Measurements from ENCODE around the gene IGIP.

Gene IGIP

DNA sequence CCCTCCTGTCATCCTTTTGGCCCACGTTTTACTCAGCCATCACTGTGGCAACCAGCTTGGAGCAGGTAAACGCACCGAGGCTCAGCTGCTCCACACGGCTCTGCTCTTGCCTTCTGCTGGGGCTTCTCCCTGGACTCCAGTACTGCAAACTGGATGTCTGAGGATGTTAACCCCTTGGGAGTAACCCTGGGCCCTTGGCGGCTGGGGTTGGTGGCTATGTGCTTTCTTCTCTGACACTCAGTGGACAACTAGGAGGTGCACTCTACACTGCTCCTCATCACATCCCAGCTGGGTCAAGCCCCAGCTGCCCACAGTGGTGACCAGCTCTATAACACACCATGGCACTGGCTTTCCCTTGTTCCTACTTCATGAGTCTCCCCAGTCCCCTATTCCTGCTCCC lies 37.0 kb downstream of the IGIP start:
- Histone ChIP-seq H3K4me2 (ENCODE audit: low read depth, low read length, poor library complexity, severe bottlenecking) (no peak overlapping the region), H3F3A (ENCODE audit: low read depth) (no peaks in the 10 kb centered on the region), H3K79me2 (ENCODE audit: insufficient read depth, low read length) (no peaks in the 10 kb centered on the region), H3K4me3 (ENCODE audit: low read length, poor library complexity, severe bottlenecking) (no peak overlapping the region), H4K20me1 (ENCODE audit: insufficient read depth, low read length, poor library complexity, severe bottlenecking) (no peaks in the 10 kb centered on the region), H3K9ac (ENCODE audit: low read depth, low read length, poor library complexity, severe bottlenecking) (no peak overlapping the region), H3K9me2 (replicated peaks; ENCODE audit: low read depth, low read length) (no peaks in the 10 kb centered on the region), H3K27me3 (ENCODE audit: insufficient read depth, low read length, poor library complexity, severe bottlenecking) (no peaks in the 10 kb centered on the region), H3K36me3 (ENCODE audit: insufficient read depth, low read length) (no peaks in the 10 kb centered on the region), H2AFZ (ENCODE audit: low read length) (no peak overlapping the region), H3K4me1 (ENCODE audit: insufficient read depth, low read length, poor library complexity, severe bottlenecking) (no peaks in the 10 kb centered on the region), H3K9me3 (ENCODE audit: insufficient read depth, low read depth, low read length) (no peaks in the 10 kb centered on the region)
- TF ChIP-seq EZH2phosphoT487 (IDR thresholded peaks at IDR 0.05; ENCODE audit: borderline replicate concordance) (no peak), CTCF (conservative IDR thresholded peaks at IDR 0.05; ENCODE audit: low read length) (no peak)

DNA sequence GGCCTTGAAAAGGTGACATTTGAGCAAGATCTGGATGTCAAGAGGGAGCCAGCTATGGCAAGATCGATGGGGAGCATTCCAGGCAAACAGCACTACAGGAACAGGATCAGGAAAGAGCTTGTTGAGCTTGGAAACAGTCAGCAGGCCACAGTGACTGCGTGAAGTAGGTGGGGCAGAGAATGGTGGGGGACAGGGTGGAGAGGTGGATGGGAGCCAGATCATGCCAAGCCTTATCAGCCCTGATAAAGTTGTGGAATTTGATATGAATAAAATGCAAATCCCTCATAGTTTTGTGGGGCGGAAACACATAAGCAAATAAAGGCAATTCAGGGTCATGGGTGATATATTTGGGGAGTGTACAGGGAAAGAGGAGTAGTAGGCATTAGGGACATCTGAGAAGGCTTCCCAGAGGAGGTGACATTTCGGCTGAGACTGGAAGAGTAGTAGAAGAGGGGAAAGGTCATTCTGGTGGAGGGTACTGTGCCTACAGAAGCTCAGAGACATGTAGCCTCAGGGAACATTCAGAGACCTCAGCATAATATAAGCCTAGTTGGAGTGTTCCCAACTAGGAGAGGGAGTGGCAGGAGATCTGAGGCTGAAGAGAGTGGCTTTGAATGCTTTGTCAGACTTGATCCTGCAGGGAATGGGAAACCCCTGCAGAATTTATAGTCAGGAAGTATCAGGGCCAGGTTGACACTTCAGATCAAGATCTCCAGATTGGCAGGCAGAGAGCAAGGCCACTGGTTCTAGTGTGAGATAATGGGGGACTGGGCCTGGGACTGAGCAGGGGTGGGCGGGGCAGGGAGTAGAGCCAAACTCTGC lies 39.6 kb downstream of the IGIP start:
- Histone ChIP-seq H4K20me1 (ENCODE audit: insufficient read depth, low read length, poor library complexity, severe bottlenecking) (no peaks in the 10 kb centered on the region), H3K36me3 (ENCODE audit: insufficient read depth, low read length) (no peaks in the 10 kb centered on the region), H3K9me3 (ENCODE audit: insufficient read depth, low read depth, low read length) (no peaks in the 10 kb centered on the region), H3K9me2 (replicated peaks; ENCODE audit: low read depth, low read length) (no peaks in the 10 kb centered on the region), H3K4me2 (ENCODE audit: low read depth, low read length, poor library complexity, severe bottlenecking) (no peak overlapping the region), H3K4me3 (ENCODE audit: low read length, poor library complexity, severe bottlenecking) (no peak overlapping the region), H2AFZ (ENCODE audit: low read length) (no peak overlapping the region), H3K79me2 (ENCODE audit: insufficient read depth, low read length) (no peaks in the 10 kb centered on the region), H3F3A (ENCODE audit: low read depth) (no peaks in the 10 kb centered on the region), H3K4me1 (ENCODE audit: insufficient read depth, low read length, poor library complexity, severe bottlenecking) (peaks cover 12% of the 10 kb centered on the region), H3K27me3 (ENCODE audit: insufficient read depth, low read length, poor library complexity, severe bottlenecking) (no peaks in the 10 kb centered on the region), H3K9ac (ENCODE audit: low read depth, low read length, poor library complexity, severe bottlenecking) (no peak overlapping the region)
- TF ChIP-seq EZH2phosphoT487 (IDR thresholded peaks at IDR 0.05; ENCODE audit: borderline replicate concordance) (no peak), CTCF (conservative IDR thresholded peaks at IDR 0.05; ENCODE audit: low read length) (no peak)

- no peaks in the 10 kb centered on the region for H3F3A ChIP-seq (ENCODE audit: low read depth)
- H3K4me3 ChIP-seq (ENCODE audit: low read length, poor library complexity, severe bottlenecking), result no peak overlapping the region
- H3K9me2 ChIP-seq (replicated peaks; ENCODE audit: low read depth, low read length), result no peaks in the 10 kb centered on the region
- TF ChIP-seq EZH2phosphoT487 (IDR thresholded peaks at IDR 0.05; ENCODE audit: borderline replicate concordance), result no peak
- no peak for TF ChIP-seq CTCF (conservative IDR thresholded peaks at IDR 0.05; ENCODE audit: low read length)
- H3K36me3 ChIP-seq (ENCODE audit: insufficient read depth, low read length), result no peaks in the 10 kb centered on the region
- H3K9me3 ChIP-seq (ENCODE audit: insufficient read depth, low read depth, low read length), result no peaks in the 10 kb centered on the region
- H3K4me2 ChIP-seq (ENCODE audit: low read depth, low read length, poor library complexity, severe bottlenecking), result no peak overlapping the region
- H3K9ac ChIP-seq (ENCODE audit: low read depth, low read length, poor library complexity, severe bottlenecking), result no peak overlapping the region
- H3K4me1 ChIP-seq (ENCODE audit: insufficient read depth, low read length, poor library complexity, severe bottlenecking), result peaks cover 12% of the 10 kb centered on the region
- H3K27me3 ChIP-seq (ENCODE audit: insufficient read depth, low read length, poor library complexity, severe bottlenecking), result no peaks in the 10 kb centered on the region
- H3K79me2 ChIP-seq (ENCODE audit: insufficient read depth, low read length), result no peaks in the 10 kb centered on the region
- H2AFZ ChIP-seq (ENCODE audit: low read length), result no peak overlapping the region
- H4K20me1 ChIP-seq (ENCODE audit: insufficient read depth, low read length, poor library complexity, severe bottlenecking), result no peaks in the 10 kb centered on the region
These were observed 40.2 kb downstream of the IGIP start for GRCh38 chr5:140165923-140166270.

Data from Loucy (cell line).